ENCODE measurements around the gene NOX3. TPM values are rescaled to one million over a fixed set of nuclear protein-coding genes. Genes with fewer than 3 reads are reported as not detected.

NOX3 gene
- total RNA-seq, 1 experiment from 2014 or later: not detected

DNA sequence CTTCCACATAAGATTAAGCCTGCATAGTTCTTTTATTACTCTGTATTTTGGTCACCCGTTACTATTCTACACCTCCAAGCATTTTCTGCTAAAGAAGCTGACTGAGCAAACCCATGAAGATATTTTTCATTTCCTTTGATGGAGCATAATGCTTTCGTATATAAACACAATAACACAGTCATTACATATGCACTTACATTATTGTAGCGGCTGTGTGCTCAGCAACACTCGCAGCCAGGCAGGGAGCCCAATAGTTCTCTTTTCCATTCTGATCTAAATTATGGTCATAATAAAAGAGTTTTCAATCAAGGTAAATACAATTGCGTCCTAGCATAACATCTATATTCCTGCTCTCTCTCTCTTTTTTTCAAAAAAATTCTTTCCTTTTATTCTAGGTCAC, 71.7 kb downstream of the NOX3 start:
- intact Hi-C loops (cut with micrococcal nuclease): no loop called here
- Mint-ChIP-seq H3K27me3 (ENCODE audit: insufficient read depth, unreplicated experiment) (no peaks in the 10 kb centered on the region), H3K9me3 (ENCODE audit: unreplicated experiment) (peaks cover 4% of the 10 kb centered on the region), H3K36me3 (ENCODE audit: insufficient read depth, unreplicated experiment) (no peaks in the 10 kb centered on the region), H3K4me1 (ENCODE audit: insufficient read depth, unreplicated experiment) (no peaks in the 10 kb centered on the region), H3K4me3 (ENCODE audit: unreplicated experiment) (no peak overlapping the region), H3K27ac (ENCODE audit: low read depth, unreplicated experiment) (no peak overlapping the region)
- BruUV-seq (replicated peaks): no TSS peak
- POLR2A ChIA-PET: interaction anchor here (1.6 kb wide), 1 partner anchor 8 kb away, joined by 3 read pairs; no protein-coding TSS in a partner anchor
- no peak for DNase-seq (ENCODE audit: unreplicated experiment)
- TF ChIP-seq, protein P1, sequence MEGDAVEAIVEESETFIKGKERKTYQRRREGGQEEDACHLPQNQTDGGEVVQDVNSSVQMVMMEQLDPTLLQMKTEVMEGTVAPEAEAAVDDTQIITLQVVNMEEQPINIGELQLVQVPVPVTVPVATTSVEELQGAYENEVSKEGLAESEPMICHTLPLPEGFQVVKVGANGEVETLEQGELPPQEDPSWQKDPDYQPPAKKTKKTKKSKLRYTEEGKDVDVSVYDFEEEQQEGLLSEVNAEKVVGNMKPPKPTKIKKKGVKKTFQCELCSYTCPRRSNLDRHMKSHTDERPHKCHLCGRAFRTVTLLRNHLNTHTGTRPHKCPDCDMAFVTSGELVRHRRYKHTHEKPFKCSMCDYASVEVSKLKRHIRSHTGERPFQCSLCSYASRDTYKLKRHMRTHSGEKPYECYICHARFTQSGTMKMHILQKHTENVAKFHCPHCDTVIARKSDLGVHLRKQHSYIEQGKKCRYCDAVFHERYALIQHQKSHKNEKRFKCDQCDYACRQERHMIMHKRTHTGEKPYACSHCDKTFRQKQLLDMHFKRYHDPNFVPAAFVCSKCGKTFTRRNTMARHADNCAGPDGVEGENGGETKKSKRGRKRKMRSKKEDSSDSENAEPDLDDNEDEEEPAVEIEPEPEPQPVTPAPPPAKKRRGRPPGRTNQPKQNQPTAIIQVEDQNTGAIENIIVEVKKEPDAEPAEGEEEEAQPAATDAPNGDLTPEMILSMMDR (IDR thresholded peaks at IDR 0.05; ENCODE audit: unreplicated experiment): no peak
- CTCF ChIA-PET: no interaction called here

DNA sequence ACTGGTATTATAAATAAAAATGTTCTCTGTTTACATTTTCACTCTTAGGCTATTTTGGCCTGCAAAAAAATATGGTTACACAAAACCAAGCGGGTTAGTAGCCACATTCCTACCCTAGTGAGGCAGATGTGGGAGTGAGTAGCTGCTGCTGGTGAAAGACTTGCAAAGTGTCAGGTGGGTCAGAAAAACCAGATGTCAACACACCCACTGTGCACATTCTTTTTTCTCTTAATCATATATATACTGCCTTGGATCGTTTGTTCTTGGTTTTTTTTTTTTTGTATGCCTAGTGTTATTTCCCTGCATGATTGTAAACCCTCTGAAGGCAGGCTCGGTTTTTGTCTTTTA, 73.3 kb downstream of the NOX3 start:
- Mint-ChIP-seq H3K4me1 (ENCODE audit: insufficient read depth, unreplicated experiment) (peaks cover 4% of the 10 kb centered on the region), H3K27me3 (ENCODE audit: insufficient read depth, unreplicated experiment) (no peaks in the 10 kb centered on the region), H3K9me3 (ENCODE audit: unreplicated experiment) (no peaks in the 10 kb centered on the region), H3K36me3 (ENCODE audit: insufficient read depth, unreplicated experiment) (no peaks in the 10 kb centered on the region), H3K27ac (ENCODE audit: low read depth, unreplicated experiment) (no peak overlapping the region), H3K4me3 (ENCODE audit: unreplicated experiment) (no peak overlapping the region)
- TF ChIP-seq, protein P1 (IDR thresholded peaks at IDR 0.05; ENCODE audit: unreplicated experiment): no peak
- DNase-seq (ENCODE audit: unreplicated experiment): peak; percentile 4
- BruUV-seq (replicated peaks): no TSS peak
- intact Hi-C loops (cut with micrococcal nuclease): no loop called here
- ChIA-PET POLR2A (interaction anchor here (1.6 kb wide), 1 partner anchor 9 kb away, joined by 3 read pairs; no protein-coding TSS in a partner anchor), CTCF (interaction anchor here (0.7 kb wide), 1 partner anchor 113 kb away, joined by 3 read pairs; no protein-coding TSS in a partner anchor)

DNA sequence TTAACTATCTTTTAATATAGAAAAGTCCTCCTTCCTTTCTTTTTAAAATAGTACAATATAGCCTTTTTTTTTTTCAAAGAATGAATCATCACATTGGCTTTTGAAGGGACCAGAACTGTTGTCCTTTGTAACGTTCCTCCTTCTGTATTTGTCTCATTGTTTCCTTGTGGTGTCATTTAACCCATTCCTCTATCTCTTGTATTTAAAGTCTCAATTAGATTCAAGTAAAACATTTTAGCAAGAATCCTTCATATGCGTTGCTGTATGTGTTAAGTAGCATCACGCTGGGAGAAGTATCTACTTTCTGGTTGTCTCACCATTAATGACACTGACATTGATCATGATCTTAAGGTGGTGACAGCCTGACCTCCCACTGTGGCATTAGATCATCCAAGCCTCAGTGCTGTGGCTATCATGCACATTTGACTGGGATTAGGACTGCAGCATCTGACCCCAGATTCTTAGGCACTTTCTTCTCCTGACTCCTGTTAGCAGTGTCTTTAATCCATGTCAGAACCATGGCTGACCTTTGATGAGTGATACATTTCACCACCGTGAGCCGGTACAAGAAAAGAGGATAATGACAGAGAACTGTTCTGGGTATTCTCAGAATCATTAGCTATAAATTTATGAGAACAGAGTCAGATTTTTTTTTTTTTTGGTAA, 73.8 kb downstream of the NOX3 start:
- Mint-ChIP-seq H3K27ac (ENCODE audit: low read depth, unreplicated experiment) (no peak overlapping the region), H3K4me1 (ENCODE audit: insufficient read depth, unreplicated experiment) (peaks cover 4% of the 10 kb centered on the region), H3K36me3 (ENCODE audit: insufficient read depth, unreplicated experiment) (no peaks in the 10 kb centered on the region), H3K4me3 (ENCODE audit: unreplicated experiment) (no peak overlapping the region), H3K27me3 (ENCODE audit: insufficient read depth, unreplicated experiment) (no peaks in the 10 kb centered on the region), H3K9me3 (ENCODE audit: unreplicated experiment) (no peaks in the 10 kb centered on the region)
- BruUV-seq (replicated peaks): no TSS peak
- intact Hi-C loops (cut with micrococcal nuclease): loop anchor here (2.0 kb wide), 1 partner anchor 149 kb away; no protein-coding TSS in a partner anchor
- DNase-seq (ENCODE audit: unreplicated experiment): no peak
- CTCF ChIA-PET: interaction anchor here (0.7 kb wide), 2 partner anchors 113 to 166 kb away, joined by 3 read pairs; no protein-coding TSS in a partner anchor
- POLR2A ChIA-PET: no interaction called here
- TF ChIP-seq, protein P1 (IDR thresholded peaks at IDR 0.05; ENCODE audit: unreplicated experiment): no peak

DNA sequence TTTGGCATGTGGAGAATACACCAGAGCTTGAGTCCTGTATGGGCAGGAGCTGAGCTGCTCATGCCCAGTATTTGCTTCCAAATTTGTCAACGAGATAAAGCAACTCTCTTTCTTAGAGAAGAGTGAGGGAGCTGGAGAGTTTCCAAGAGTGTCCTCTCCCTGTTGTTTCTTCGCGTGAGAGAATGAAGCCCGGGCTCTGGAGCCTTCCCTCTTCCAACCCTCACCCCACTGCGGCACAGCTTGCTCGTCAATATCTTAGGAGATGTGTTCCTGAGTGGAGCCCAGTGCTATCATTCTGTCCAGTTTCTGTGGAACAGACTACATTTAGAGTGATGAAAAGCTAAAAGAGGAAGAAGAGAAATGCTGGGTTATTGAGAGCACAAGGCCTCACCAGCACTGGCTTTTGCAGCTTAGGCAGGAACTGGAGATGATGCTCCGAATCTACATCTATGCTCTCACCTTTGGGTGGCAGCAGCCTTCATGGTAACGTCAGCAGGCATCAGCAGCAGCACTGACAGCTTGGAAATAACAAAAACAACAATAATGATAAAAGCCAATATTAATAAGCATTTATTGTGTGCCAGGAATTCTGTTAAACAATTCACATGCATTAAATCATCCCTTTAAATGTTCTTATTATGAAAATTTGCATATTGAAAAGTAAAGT, 74.8 kb downstream of the NOX3 start:
- POLR2A ChIA-PET: no interaction called here
- no peaks in the 10 kb centered on the region for H3K36me3 Mint-ChIP-seq (ENCODE audit: insufficient read depth, unreplicated experiment)
- CTCF ChIA-PET: interaction anchor here (0.7 kb wide), 1 partner anchor 167 kb away, joined by 3 read pairs; no protein-coding TSS in a partner anchor
- no peak overlapping the region for H3K27ac Mint-ChIP-seq (ENCODE audit: low read depth, unreplicated experiment)
- H3K4me3 Mint-ChIP-seq (ENCODE audit: unreplicated experiment): no peak overlapping the region
- no peaks in the 10 kb centered on the region for H3K27me3 Mint-ChIP-seq (ENCODE audit: insufficient read depth, unreplicated experiment)
- intact Hi-C loops (cut with micrococcal nuclease): loop anchor here (2.0 kb wide), 1 partner anchor 150 kb away; no protein-coding TSS in a partner anchor
- no peaks in the 10 kb centered on the region for H3K9me3 Mint-ChIP-seq (ENCODE audit: unreplicated experiment)
- H3K4me1 Mint-ChIP-seq (ENCODE audit: insufficient read depth, unreplicated experiment): peaks cover 4% of the 10 kb centered on the region
- BruUV-seq (replicated peaks): no TSS peak
- no peak for DNase-seq (ENCODE audit: unreplicated experiment)
- TF ChIP-seq, protein P1 (IDR thresholded peaks at IDR 0.05; ENCODE audit: unreplicated experiment): no peak
